CD4-positive, alpha-beta T cell treated with Interleukin-4 for 1 hour (primary cell): ENCODE data around the gene ADH1C.

Source experiments
- DNase-seq, 2 donors: peaks; one replicate each; pipeline ENCODE4 v3.0.0-alpha.2; 2020 to 2022

ADH1C gene

DNA sequence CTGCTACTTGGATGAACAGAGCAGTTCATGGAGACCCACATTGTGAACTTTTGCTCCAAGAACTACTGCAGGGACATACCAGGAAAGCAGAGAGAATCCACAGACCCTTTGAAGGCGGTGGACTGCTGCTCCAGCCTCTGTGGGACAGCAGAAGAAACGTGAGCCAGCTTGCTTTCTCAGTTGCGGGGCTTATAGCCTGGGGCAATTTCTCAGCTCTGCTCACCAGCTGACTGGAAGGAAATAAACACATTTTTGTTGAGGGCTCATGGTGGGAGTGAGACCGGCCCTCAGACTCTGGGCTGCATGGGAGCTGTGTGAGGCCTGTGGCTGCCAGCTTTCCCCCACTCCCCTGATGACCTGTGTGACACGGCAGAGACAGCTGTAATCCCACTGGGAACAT lies 59.2 kb downstream of the ADH1C start:
- DNase-seq, result no peak

DNA sequence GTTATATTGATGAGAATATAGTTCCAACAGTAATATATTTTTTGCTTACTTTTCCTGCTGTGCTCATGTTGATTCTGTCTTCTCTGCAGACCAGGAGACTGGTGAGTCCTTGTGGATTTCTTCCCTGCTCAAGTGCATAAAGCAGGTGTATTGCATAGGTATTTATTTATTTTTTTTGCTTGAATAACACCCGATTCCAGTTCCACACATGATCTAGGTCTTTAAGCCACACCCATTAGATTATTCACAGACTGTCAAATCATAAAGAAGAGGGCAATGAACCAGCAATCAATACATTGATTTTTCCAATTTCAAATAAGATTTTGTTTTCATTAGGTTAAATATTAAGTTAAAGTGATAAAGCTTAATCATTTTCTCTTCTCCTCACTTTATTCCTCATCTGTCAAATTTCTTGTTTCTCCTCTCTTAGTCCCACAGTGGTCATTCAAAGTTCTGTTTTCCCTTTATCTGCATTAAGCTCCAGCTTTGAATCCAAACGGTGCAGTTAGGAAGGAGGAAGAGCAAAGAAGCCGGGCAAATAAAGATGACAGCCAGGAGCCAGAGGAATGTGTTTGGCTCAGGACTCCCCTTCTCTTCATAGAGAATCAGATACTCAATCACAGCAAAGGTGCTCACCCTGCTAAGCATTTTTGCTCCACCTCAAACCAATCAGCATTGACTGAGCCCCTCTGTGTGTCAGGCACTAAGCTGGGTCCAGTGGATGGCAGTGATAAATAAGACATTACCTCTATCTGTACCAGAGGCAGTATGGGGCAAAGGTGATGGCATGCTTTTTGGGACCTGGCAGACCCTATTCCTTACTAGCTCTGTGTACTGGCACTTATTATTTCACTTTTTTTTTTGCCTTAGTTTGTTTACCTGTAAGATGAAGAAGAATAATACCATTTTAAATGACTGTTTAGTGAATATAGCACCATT lies 61.4 kb downstream of the ADH1C start, which contains the start of gene ADH1A:
TSS of gene ADH1A (minus strand) at position 138 of the 939 bp plus-strand sequence. CDS start at position 67, 71 bp downstream.
- DNase-seq, result no peak
